ENCODE results near the gene SLIT1.

Gene SLIT1

GRCh38 chr10:97182288-97182990 lies 3.3 kb downstream of the SLIT1 start:
- TF ChIP-seq EGR1 (IDR thresholded peaks at IDR 0.05) (no peak), REST (IDR thresholded peaks at IDR 0.05; ENCODE audit: low read depth) (no peak), NFIC (IDR thresholded peaks at IDR 0.05) (no peak), EP300 (IDR thresholded peaks at IDR 0.05; ENCODE audit: borderline replicate concordance) (no peak), TAF1 (IDR thresholded peaks at IDR 0.05; ENCODE audit: low read depth) (no peak), CREB1 (IDR thresholded peaks at IDR 0.05; ENCODE audit: low read depth) (no peak), FOXM1 (IDR thresholded peaks at IDR 0.05; ENCODE audit: borderline replicate concordance, low read depth) (no peak), TCF12 (IDR thresholded peaks at IDR 0.05; ENCODE audit: low read depth) (no peak), CEBPB (IDR thresholded peaks at IDR 0.05) (no peak), YY1 (IDR thresholded peaks at IDR 0.05; ENCODE audit: low read depth) (no peak), TEAD4 (IDR thresholded peaks at IDR 0.05) (no peak)
- TF ChIP-seq, protein P1, sequence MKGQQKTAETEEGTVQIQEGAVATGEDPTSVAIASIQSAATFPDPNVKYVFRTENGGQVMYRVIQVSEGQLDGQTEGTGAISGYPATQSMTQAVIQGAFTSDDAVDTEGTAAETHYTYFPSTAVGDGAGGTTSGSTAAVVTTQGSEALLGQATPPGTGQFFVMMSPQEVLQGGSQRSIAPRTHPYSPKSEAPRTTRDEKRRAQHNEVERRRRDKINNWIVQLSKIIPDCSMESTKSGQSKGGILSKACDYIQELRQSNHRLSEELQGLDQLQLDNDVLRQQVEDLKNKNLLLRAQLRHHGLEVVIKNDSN (IDR thresholded peaks at IDR 0.05) = no peak
- TF ChIP-seq, protein P2, sequence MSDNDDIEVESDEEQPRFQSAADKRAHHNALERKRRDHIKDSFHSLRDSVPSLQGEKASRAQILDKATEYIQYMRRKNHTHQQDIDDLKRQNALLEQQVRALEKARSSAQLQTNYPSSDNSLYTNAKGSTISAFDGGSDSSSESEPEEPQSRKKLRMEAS (IDR thresholded peaks at IDR 0.05) = no peak

DNA sequence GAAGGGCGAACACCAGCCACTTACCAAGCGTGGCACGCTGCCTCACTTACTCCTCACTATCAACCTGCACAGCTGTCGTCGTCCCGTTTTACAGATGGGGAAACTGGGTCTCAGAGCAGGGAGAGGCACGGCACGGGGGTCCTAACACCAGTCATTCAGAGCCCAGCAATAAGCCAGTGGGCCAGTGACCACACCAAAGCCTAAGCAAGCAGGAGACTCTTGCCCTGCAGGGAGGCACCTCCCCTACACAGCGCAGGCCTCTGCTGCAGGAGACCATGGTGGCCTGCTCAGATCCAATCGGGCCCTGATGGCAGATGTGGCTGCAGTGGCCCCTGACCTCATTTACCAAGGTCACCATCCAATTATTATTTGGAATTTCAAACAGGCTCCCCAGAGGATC lies 4.8 kb downstream of the SLIT1 start:
- no peak for TF ChIP-seq TEAD4 (IDR thresholded peaks at IDR 0.05)
- no peak for TF ChIP-seq TCF12 (IDR thresholded peaks at IDR 0.05; ENCODE audit: low read depth)
- TF ChIP-seq, protein P1 (IDR thresholded peaks at IDR 0.05) = no peak
- no peak for TF ChIP-seq REST (IDR thresholded peaks at IDR 0.05; ENCODE audit: low read depth)
- TF ChIP-seq RAD21 (IDR thresholded peaks at IDR 0.05; ENCODE audit: low read depth) = no peak
- TF ChIP-seq, protein P2 (IDR thresholded peaks at IDR 0.05) = no peak
- no peak for TF ChIP-seq YY1 (IDR thresholded peaks at IDR 0.05; ENCODE audit: low read depth)
- no peak for TF ChIP-seq FOXM1 (IDR thresholded peaks at IDR 0.05; ENCODE audit: borderline replicate concordance, low read depth)
- no peak for TF ChIP-seq CREB1 (IDR thresholded peaks at IDR 0.05; ENCODE audit: low read depth)
- no peak for TF ChIP-seq NFIC (IDR thresholded peaks at IDR 0.05)
- TF ChIP-seq EGR1 (IDR thresholded peaks at IDR 0.05) = no peak
- no peak for TF ChIP-seq EP300 (IDR thresholded peaks at IDR 0.05; ENCODE audit: borderline replicate concordance)
- TF ChIP-seq ZBTB7A (IDR thresholded peaks at IDR 0.05; ENCODE audit: low read depth) = no peak

DNA sequence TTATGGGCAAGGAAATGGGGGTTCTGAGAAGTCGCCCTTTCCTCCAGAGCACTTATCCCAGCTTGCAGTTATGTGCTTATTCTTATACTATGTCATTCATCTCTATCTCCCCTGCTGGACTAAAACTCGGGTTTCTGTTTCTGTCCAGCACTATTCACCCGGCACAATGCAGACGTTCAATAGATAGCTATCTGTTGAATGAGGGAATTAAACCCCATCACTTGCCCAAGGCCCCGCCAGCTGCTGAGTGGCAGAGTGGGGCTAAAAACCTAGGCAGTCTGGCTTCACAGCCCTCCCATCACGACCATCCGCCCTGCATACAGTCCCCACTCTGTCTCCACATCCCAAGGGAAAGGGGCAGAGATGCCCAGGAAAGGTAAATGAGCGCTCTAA lies 5.4 kb downstream of the SLIT1 start:
- no peak for TF ChIP-seq EGR1 (IDR thresholded peaks at IDR 0.05)
- TF ChIP-seq YY1 (IDR thresholded peaks at IDR 0.05; ENCODE audit: low read depth) = no peak
- TF ChIP-seq RAD21 (IDR thresholded peaks at IDR 0.05; ENCODE audit: low read depth) = no peak
- no peak for TF ChIP-seq REST (IDR thresholded peaks at IDR 0.05; ENCODE audit: low read depth)
- no peak for TF ChIP-seq TEAD4 (IDR thresholded peaks at IDR 0.05)
- TF ChIP-seq, protein P2 (IDR thresholded peaks at IDR 0.05) = no peak
- TF ChIP-seq TAF1 (IDR thresholded peaks at IDR 0.05; ENCODE audit: low read depth) = no peak
- TF ChIP-seq NFIC (IDR thresholded peaks at IDR 0.05) = no peak
- TF ChIP-seq ZBTB7A (IDR thresholded peaks at IDR 0.05; ENCODE audit: low read depth) = no peak
- TF ChIP-seq, protein P1 (IDR thresholded peaks at IDR 0.05) = no peak
- no peak for TF ChIP-seq EP300 (IDR thresholded peaks at IDR 0.05; ENCODE audit: borderline replicate concordance)
- no peak for TF ChIP-seq CEBPB (IDR thresholded peaks at IDR 0.05)
- TF ChIP-seq TCF12 (IDR thresholded peaks at IDR 0.05; ENCODE audit: low read depth) = no peak
